ENCODE measurements around the gene STK38.
"Not testable (repeated sequence)": the region's sequence is repeated elsewhere in the genome, so short reads cannot be mapped to it uniquely, and the experiment has no call there.

The STK38 gene

GRCh38 chr6:36517408-36517807, 29.9 kb downstream of the STK38 start:
- DNase-seq, result no peak

- DNase-seq, result no peak
Observed at GRCh38 chr6:36516988-36517387, 30.3 kb downstream of the STK38 start.

- no peak for DNase-seq
Observed at GRCh38 chr6:36516559-36516958, 30.7 kb downstream of the STK38 start.

DNA sequence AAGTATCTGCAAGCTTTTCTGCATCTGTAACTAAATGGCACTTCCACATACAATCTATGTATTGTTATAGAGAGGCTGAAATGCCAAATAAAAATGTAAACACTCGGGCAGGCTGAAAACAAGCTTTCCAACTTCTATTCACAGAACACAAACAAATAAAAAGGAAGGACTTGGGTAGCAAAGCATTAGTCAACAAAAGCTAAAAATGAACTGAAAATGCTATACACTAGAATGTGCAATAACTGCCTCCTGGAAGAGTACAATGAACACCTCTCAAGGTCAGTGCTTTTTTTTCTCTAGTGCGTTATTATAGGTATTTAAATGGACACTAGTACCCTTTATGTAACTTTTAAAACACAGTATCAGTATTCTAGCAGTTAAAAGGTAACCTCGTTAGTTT, 31.4 kb downstream of the STK38 start:
- no peak for DNase-seq

- DNase-seq, result no peak
Observed at GRCh38 chr6:36514554-36515456, 32.5 kb downstream of the STK38 start.

DNA sequence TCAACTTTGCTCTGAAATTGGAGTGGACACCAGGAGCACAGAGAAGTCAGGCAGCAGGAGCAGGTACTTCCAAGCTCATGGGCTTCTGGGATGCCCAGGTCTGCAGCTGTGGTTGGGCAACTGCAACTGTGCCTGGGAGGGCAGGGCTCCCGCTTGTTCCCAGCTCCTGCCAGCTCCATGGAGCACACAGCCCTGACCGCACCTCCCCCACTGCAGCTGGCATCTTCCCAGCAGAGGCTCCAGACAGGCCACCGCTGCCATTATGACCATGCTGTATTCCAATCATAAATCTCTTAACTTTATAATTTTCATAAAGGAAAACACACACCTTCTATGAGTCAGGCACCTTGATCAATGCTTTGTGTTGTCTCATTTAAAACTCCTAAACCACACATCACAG, 36.9 kb downstream of the STK38 start:
- DNase-seq, result no peak

DNA sequence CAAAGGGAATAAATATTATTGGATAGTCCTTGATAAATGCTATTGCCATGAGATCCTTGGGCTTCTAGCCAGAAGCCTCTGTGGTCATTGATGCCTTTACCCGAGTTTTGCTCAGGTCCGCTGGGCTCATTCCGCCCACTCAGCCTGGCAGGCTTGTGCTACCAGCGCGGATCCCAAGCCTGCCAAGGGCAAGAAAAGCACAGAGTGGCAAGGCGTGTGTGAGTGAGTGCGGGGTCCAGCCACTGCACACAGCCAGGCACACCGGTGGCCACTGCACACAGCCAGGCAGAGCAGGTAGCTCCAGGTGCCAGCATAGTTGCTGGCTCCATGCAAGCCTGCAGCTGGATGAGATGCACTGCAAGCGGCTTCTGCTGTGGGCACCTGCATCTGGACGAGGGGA, 38.7 kb downstream of the STK38 start:
- DNase-seq, result no peak

GRCh38 chr6:36506611-36507010, 40.7 kb downstream of the STK38 start:
- no peak for DNase-seq

DNA sequence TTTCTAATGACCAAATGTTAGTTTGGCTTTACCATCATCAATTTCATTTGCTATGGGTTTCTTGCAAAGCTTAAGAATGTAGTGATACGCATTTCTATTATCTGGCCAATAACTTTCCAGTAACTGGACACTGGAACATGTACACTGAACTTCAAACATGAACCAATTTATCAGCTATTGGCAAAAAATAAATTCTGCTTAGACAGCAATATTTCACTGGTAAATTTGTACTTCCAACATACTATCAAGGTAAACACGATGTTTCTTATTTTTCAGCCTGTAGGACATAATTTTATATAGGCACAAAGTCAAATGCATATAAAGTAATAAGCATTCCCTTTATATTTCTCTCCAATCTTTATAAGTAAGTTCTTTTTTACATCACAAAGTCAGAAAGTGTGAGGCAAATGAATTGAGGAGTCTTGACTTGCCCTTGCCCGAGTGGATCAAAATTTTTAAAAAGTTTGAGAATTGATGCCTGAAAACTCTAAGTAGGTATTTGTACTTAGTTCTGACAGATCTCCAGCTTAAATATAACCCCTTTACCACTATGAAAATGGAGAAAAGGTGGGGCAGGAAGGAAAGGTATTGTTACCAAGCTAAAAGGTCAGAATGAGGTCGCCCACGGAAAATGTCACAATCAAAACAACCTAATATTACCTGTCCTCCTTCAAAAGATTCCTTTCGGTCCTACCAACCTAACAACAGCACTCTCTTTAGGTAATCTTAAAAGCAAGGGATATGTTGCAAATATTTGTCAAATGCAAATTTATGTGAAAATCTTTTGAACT, 41.3 kb downstream of the STK38 start:
- no peak for DNase-seq

DNA sequence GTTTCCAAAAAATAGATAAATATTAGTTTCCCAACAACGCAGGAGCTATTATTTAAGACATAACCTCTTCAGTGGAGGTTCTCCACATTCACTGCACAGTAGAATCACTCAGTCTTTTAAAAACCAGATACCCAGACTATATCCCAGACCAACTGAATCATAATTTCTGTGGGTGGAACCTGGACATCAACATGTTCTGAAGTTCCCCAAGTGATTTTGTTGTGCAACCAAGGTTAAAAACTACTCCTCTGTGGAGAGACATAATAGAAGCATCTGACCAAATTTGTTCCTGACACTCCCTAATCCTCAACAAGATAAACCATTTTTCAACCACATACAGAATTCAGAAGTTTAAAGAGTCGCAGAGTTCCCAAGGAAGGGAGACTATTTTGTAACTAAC, 42.3 kb downstream of the STK38 start:
- DNase-seq, result no peak

GRCh38 chr6:36504181-36504580, 43.1 kb downstream of the STK38 start:
- no peak for DNase-seq

DNA sequence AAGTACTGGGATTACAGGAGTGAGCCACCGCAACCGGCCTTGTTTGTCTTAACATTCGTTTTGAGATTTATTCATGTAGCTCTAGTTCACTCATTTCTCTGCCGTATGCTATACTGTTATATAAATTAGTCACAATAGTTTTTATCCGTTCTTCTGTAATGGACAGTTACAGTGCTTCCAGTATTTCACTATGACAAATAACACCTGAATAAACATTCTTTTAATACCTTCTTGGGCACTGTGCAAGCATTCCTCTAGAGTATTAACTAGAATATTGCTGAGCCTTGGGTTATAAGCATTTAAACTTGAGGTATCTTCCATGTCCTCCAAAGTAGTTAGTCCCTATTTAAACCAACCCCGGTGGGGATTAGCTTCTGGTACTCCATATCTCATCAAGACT, 45.6 kb downstream of the STK38 start:
- no peak for DNase-seq

- DNase-seq, result no peak
Observed at GRCh38 chr6:36499918-36500317, 47.4 kb downstream of the STK38 start.

DNA sequence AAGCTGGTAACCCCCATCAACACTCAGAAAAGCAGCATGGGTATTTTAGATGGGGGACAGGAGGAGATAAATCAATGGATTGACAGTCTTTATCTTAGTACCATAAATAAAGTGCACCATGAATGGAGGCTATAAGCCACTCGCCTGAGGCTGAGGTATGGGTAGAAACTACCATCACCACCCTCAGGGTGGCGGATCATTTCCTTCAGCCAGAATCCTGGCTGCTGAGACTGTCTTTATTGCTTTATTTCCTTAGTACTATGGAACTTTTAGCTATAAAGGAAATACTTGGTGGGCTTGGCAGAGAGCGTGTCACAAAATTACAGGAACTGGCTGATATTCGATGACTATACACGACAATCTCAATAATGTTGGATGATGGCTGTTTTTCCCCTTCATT, 52.2 kb downstream of the STK38 start:
- DNase-seq, result no peak

- no peak for DNase-seq
Observed at GRCh38 chr6:36493859-36494258, 53.4 kb downstream of the STK38 start.

GRCh38 chr6:36493319-36493718, 54.0 kb downstream of the STK38 start:
- no peak for DNase-seq

- no peak for DNase-seq
Observed at GRCh38 chr6:36492621-36493020, 54.7 kb downstream of the STK38 start.

DNA sequence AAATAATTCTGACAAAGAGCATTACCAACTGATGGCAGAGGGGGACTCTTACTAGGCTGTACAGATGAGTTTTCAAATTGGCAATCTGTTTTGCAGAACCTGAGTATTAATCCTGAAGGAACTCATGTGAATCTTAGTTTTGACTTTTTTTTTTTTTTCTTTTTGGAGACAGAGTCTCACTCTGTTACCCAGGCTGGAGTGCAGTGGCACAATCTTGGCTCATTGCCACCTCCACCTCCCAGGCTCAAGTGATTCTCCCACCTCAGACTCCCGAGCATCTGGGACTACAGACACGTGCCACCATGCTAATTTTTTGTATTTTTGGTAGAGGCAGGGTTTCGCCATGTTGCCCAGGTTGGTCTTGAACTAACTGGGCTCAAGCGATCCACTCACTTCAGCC, 55.2 kb downstream of the STK38 start:
- DNase-seq, result no peak

- DNase-seq, result no peak
Observed at GRCh38 chr6:36491378-36491965, 55.8 kb downstream of the STK38 start.

GRCh38 chr6:36489426-36489825, 57.9 kb downstream of the STK38 start:
- DNase-seq, result no peak

GRCh38 chr6:36488221-36488620, 59.1 kb downstream of the STK38 start:
- no peak for DNase-seq

DNA sequence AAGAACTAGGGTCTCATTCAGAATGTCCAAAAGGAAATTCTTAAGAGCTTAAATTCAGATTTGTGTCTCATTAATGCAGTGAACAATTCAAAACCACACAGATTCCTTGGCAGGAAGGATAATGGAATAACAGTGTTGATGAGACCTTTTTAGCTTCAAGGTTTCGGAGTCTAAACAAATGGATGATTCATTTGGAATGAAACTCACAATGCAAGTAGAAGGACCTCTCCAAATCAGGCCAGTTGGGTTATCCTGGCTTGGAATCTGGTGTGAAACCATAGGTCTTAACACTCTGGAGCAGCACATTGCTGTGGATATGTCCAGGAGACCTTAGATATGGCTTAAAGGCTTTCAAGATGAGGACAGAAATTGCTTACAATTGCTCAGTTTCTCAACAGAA, 59.6 kb downstream of the STK38 start:
- DNase-seq, result no peak

GRCh38 chr6:36484736-36485135, 62.5 kb downstream of the STK38 start:
- no peak for DNase-seq

- DNase-seq, result not testable (repeated sequence)
Observed at GRCh38 chr6:36483326-36483725, 64.0 kb downstream of the STK38 start.
